BE2C (cell line): ENCODE results near the gene HPS1.

Experiments used
- DNase-seq: peaks from one replicate; pipeline ENCODE4 v3.0.0-alpha.2; 2020
- H3K27me3 ChIP-seq: fragments of 250-450 bp; sonication (Bioruptor Pico); 2 replicates; pipeline ENCODE4 v1.5.1; 2020; ENCODE audit warnings: mild to moderate bottlenecking
- H3K36me3 ChIP-seq: fragments of 250-450 bp; sonication (Bioruptor Pico); 2 replicates; pipeline ENCODE4 v1.5.1; 2020; ENCODE audit warnings: mild to moderate bottlenecking
- H3K4me1 ChIP-seq: fragments of 250-450 bp; sonication (Bioruptor Pico); 2 replicates; pipeline ENCODE4 v1.5.1; 2020
- H3K4me3 ChIP-seq: 2 replicates; pipeline ENCODE4 v1.5.1; 2011; ENCODE audit warnings: low read depth, low read length
- H3K9me3 ChIP-seq: fragments of 250-450 bp; sonication (Bioruptor Pico); 2 replicates; pipeline ENCODE4 v1.5.1; 2020
- CTCF ChIP-seq: IDR thresholded peaks from 2 replicates; pipeline ENCODE4 v1.5.1; 2012; ENCODE audit warnings: mild to moderate bottlenecking, low read depth, low read length

The HPS1 gene

GRCh38 chr10:98438715-98439114, 8.0 kb downstream of the HPS1 start:
- no peak for DNase-seq
- Histone ChIP-seq H3K36me3 (no peaks in the 10 kb centered on the region), H3K27me3 (peaks cover 3% of the 10 kb centered on the region; the same call in 1 of the 2 replicates), H3K4me1 (no peaks in the 10 kb centered on the region), H3K9me3 (no peaks in the 10 kb centered on the region), H3K4me3 (no peak overlapping the region)
- TF ChIP-seq CTCF, result no peak

GRCh38 chr10:98436704-98437103, 10.0 kb downstream of the HPS1 start:
- Histone ChIP-seq H3K27me3 (peaks cover 3% of the 10 kb centered on the region; the same call in 1 of the 2 replicates), H3K9me3 (no peaks in the 10 kb centered on the region), H3K4me3 (no peak overlapping the region), H3K4me1 (no peaks in the 10 kb centered on the region), H3K36me3 (no peaks in the 10 kb centered on the region)
- DNase-seq, result no peak
- TF ChIP-seq CTCF, result no peak

GRCh38 chr10:98435178-98435577, 11.6 kb downstream of the HPS1 start:
- Histone ChIP-seq H3K27me3 (peaks cover 3% of the 10 kb centered on the region; the same call in 1 of the 2 replicates), H3K4me3 (no peak overlapping the region), H3K4me1 (no peaks in the 10 kb centered on the region), H3K9me3 (no peaks in the 10 kb centered on the region), H3K36me3 (no peaks in the 10 kb centered on the region)
- TF ChIP-seq CTCF, result no peak
- DNase-seq, result no peak

- Histone ChIP-seq H3K36me3 (no peaks in the 10 kb centered on the region), H3K4me3 (no peak overlapping the region), H3K27me3 (peaks cover 3% of the 10 kb centered on the region; the same call in 1 of the 2 replicates), H3K9me3 (no peaks in the 10 kb centered on the region), H3K4me1 (no peaks in the 10 kb centered on the region)
- TF ChIP-seq CTCF, result no peak
- no peak for DNase-seq
These were observed 12.6 kb downstream of the HPS1 start for GRCh38 chr10:98433881-98434732.

GRCh38 chr10:98433371-98433770, 13.4 kb downstream of the HPS1 start:
- no peak for TF ChIP-seq CTCF
- no peak overlapping the region for H3K4me3 ChIP-seq
- H3K27me3 ChIP-seq, result peaks cover 3% of the 10 kb centered on the region; the same call in 1 of the 2 replicates
- DNase-seq, result no peak
- no peaks in the 10 kb centered on the region for H3K9me3 ChIP-seq
- no peaks in the 10 kb centered on the region for H3K36me3 ChIP-seq
- no peaks in the 10 kb centered on the region for H3K4me1 ChIP-seq

GRCh38 chr10:98432330-98432729, 14.4 kb downstream of the HPS1 start:
- H3K4me1 ChIP-seq, result no peaks in the 10 kb centered on the region
- H3K27me3 ChIP-seq, result peaks cover 3% of the 10 kb centered on the region; the same call in 1 of the 2 replicates
- H3K9me3 ChIP-seq, result no peaks in the 10 kb centered on the region
- H3K36me3 ChIP-seq, result no peaks in the 10 kb centered on the region
- no peak for TF ChIP-seq CTCF
- H3K4me3 ChIP-seq, result no peak overlapping the region
- DNase-seq, result no peak
